Suppressor macrophage treated with lipopolysaccharide for 1 hour (primary cell): Measurements from ENCODE around the gene MYLIP.

ENCODE experiments used
- DNase-seq, 3 donors: peaks; one replicate each; pipeline ENCODE4 v3.0.0-alpha.2; 2020 to 2022

The MYLIP gene

GRCh38 chr6:16177881-16178280, 49.0 kb downstream of the MYLIP start:
- DNase-seq: no peak

- no peak for DNase-seq
These were observed 49.5 kb downstream of the MYLIP start for GRCh38 chr6:16178351-16178750.

GRCh38 chr6:16179063-16179462, 50.2 kb downstream of the MYLIP start:
- DNase-seq: no peak

GRCh38 chr6:16179970-16180431, 51.1 kb downstream of the MYLIP start:
- no peak for DNase-seq

- DNase-seq: no peak
These were observed 52.0 kb downstream of the MYLIP start for GRCh38 chr6:16180696-16181438.

- DNase-seq: no peak
These were observed 52.8 kb downstream of the MYLIP start for GRCh38 chr6:16181439-16182297.

- DNase-seq: peak; percentile 42 to 73 (median 60)
These were observed 54.3 kb downstream of the MYLIP start for GRCh38 chr6:16183187-16183664.

- peak; percentile 73 to 79 (median 74) for DNase-seq
These were observed 55.2 kb downstream of the MYLIP start for GRCh38 chr6:16184129-16184528.

- no peak for DNase-seq
These were observed 55.7 kb downstream of the MYLIP start for GRCh38 chr6:16184551-16184950.

- no peak for DNase-seq
These were observed 58.3 kb downstream of the MYLIP start for GRCh38 chr6:16187176-16187575.

- no peak for DNase-seq
These were observed 61.3 kb downstream of the MYLIP start for GRCh38 chr6:16190214-16190613.

GRCh38 chr6:16196260-16196983, 67.5 kb downstream of the MYLIP start:
- DNase-seq: no peak

GRCh38 chr6:16196984-16197546, 68.2 kb downstream of the MYLIP start:
- no peak for DNase-seq
